ENCODE measurements around the gene RXRA. TPM values are rescaled to one million over a fixed set of nuclear protein-coding genes. Genes with fewer than 3 reads are reported as not detected.

Gene RXRA
- total RNA-seq, 1 donor from 2014 or later = 16.8 TPM

DNA sequence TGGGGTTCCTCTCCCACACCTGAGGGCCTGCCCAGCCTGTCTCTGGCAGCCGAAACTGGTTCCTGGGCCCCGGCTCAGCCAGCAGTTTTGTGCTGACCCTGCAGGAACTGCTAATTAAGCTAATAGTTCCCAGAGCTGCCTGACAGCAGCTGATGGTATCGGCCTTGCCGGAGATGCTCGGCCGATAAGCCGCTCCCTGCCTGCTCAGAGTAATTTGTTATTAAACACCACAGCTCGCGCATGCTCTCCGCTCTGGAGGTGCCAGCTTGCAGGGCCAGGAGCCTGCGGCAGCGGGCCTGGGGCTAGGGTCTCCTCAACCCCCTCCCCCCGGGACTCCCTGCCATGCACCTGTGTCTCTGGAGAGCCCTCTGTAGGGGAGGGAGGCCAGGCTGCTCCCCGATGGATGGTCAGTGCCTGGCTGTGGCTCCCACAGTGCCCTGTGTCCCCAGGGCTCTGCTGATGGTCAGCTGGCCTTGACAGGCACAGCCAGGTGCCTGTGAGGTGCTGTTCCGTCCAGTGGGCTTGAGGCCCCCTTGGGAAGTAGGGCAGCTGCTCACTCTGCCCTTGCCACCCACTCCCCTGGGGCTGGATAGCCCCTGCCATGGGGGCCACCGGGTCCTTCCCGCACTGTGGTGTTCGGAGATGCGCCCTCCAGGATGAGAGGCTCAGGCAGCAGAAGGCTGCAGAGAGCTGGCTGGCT is 41.7 kb downstream of the RXRA start:
- Histone ChIP-seq H3K36me3 (ENCODE audit: control insufficient read depth, insufficient read depth, low read length) (peaks cover 1% of the 10 kb centered on the region), H3K27me3 (ENCODE audit: control insufficient read depth, insufficient read depth, low read length) (no peaks in the 10 kb centered on the region), H3K4me3 (ENCODE audit: low read depth, low read length) (no peak overlapping the region)
- no peak for DNase-seq (ENCODE audit: low read depth)
- FAIRE-seq = no peak
- no peak for TF ChIP-seq CTCF (IDR thresholded peaks at IDR 0.05; ENCODE audit: insufficient read depth, low read length, severe bottlenecking)

- no peaks in the 10 kb centered on the region for H3K27me3 ChIP-seq (ENCODE audit: control insufficient read depth, insufficient read depth, low read length)
- H3K4me3 ChIP-seq (ENCODE audit: low read depth, low read length) = no peak overlapping the region
- FAIRE-seq = no peak
- H3K36me3 ChIP-seq (ENCODE audit: control insufficient read depth, insufficient read depth, low read length) = peaks cover 1% of the 10 kb centered on the region
- no peak for DNase-seq (ENCODE audit: low read depth)
- TF ChIP-seq CTCF (IDR thresholded peaks at IDR 0.05; ENCODE audit: insufficient read depth, low read length, severe bottlenecking) = no peak
These were observed 42.3 kb downstream of the RXRA start for GRCh38 chr9:134368571-134368970.

GRCh38 chr9:134369416-134370212 is 43.4 kb downstream of the RXRA start:
- FAIRE-seq = no peak
- no peak overlapping the region for H3K4me3 ChIP-seq (ENCODE audit: low read depth, low read length)

DNA sequence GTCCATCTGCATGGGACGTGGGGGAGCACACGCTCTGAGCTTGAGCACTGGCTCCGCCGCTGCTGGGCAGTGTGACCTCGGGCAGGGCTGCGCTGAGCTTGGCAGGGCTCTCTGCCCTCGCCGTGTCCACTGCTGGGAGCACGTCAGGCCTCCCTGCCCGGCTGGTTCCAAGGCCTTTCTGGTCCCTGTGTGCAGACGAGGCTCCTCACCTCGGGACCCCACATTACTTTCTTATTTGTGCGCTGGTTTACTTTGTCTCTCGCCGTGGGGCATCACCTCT is 43.9 kb downstream of the RXRA start:
- DNase-seq (ENCODE audit: low read depth) = no peak
- no peak for FAIRE-seq
- TF ChIP-seq CTCF (IDR thresholded peaks at IDR 0.05; ENCODE audit: insufficient read depth, low read length, severe bottlenecking) = no peak
- Histone ChIP-seq H3K36me3 (ENCODE audit: control insufficient read depth, insufficient read depth, low read length) (peaks cover 2% of the 10 kb centered on the region), H3K4me3 (ENCODE audit: low read depth, low read length) (no peak overlapping the region), H3K27me3 (ENCODE audit: control insufficient read depth, insufficient read depth, low read length) (no peaks in the 10 kb centered on the region)

More at GRCh38 chr9:134369416-134370212, 43.4 kb downstream of the RXRA start:
- H3K27me3 ChIP-seq (ENCODE audit: control insufficient read depth, insufficient read depth, low read length) = no peaks in the 10 kb centered on the region
- no peak for DNase-seq (ENCODE audit: low read depth)
- TF ChIP-seq CTCF (IDR thresholded peaks at IDR 0.05; ENCODE audit: insufficient read depth, low read length, severe bottlenecking) = no peak
- H3K36me3 ChIP-seq (ENCODE audit: control insufficient read depth, insufficient read depth, low read length) = peaks cover 1% of the 10 kb centered on the region

- DNase-seq (ENCODE audit: low read depth) (no peak), FAIRE-seq (no peak)
- Histone ChIP-seq H3K4me3 (ENCODE audit: low read depth, low read length) (no peak overlapping the region), H3K27me3 (ENCODE audit: control insufficient read depth, insufficient read depth, low read length) (no peaks in the 10 kb centered on the region), H3K36me3 (ENCODE audit: control insufficient read depth, insufficient read depth, low read length) (peaks cover 2% of the 10 kb centered on the region)
- TF ChIP-seq CTCF (IDR thresholded peaks at IDR 0.05; ENCODE audit: insufficient read depth, low read length, severe bottlenecking) = no peak
These were observed 44.4 kb downstream of the RXRA start for GRCh38 chr9:134370638-134371037.

Measured in bronchial epithelial cell (primary cell).